Spleen (tissue), 7 donors: ENCODE results near the gene IPO7.

Source experiments
- POLR2A ChIP-seq, 3 donors: fragments of 450-650 bp; IDR thresholded peaks; one replicate each; pipeline ENCODE4 v1.5.1; 2017; ENCODE audit warnings: antibody characterized with exemption in 3 of 3, mild to moderate bottlenecking in 1 of 3
- POLR2AphosphoS5 ChIP-seq, 3 donors: sonication (generic); formaldehyde crosslinking; IDR thresholded peaks; one replicate each; pipeline ENCODE4 v1.5.1; 2017; ENCODE audit warnings: antibody characterized with exemption in 3 of 3
- TF ChIP-seq, protein P1 (sequence below), 11 experiments: fragments of 200-600 bp in 7 of 11; fragments of 450-650 bp in 4 of 11; sonication (generic) in 4 of 11; IDR thresholded peaks in 8 of 11; conservative IDR thresholded peaks in 3 of 11; 1 replicate in 7 of 11; 2 replicates in 4 of 11; pipeline versions ENCODE4 v1.4.0 to v1.8.0; 2016 to 2021; ENCODE audit warnings: antibody characterized with exemption in 11 of 11, inconsistent platforms in 4 of 11, mild to moderate bottlenecking in 1 of 11
- donor health status: DM: no; HTN: no; CAD: no; lungs with moderate emphysema.
- donor health status: DM: no; HTN: no; CAD: no.
- donor health status: DM: no; HTN: no; CAD: no.

DNA sequence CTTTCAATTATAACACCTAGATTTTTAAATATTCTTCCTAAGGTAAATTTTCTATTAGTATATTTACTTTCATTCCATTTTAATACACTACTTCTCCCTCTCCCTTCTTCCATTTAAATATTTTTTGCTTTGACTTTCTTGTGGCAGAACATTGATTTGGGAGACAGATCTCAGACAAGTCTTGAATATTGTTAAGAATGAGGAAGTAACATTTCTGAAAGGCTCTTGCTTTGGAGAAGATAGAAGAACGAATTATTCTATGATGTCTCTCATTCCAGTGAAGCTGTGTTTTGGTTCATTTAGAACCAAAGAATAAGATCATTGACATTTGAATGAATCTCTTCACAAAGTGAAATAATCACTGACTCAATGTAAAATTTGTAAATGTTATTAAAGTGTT, 2.4 kb downstream of the IPO7 start:
- TF ChIP-seq, protein P1, sequence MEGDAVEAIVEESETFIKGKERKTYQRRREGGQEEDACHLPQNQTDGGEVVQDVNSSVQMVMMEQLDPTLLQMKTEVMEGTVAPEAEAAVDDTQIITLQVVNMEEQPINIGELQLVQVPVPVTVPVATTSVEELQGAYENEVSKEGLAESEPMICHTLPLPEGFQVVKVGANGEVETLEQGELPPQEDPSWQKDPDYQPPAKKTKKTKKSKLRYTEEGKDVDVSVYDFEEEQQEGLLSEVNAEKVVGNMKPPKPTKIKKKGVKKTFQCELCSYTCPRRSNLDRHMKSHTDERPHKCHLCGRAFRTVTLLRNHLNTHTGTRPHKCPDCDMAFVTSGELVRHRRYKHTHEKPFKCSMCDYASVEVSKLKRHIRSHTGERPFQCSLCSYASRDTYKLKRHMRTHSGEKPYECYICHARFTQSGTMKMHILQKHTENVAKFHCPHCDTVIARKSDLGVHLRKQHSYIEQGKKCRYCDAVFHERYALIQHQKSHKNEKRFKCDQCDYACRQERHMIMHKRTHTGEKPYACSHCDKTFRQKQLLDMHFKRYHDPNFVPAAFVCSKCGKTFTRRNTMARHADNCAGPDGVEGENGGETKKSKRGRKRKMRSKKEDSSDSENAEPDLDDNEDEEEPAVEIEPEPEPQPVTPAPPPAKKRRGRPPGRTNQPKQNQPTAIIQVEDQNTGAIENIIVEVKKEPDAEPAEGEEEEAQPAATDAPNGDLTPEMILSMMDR (IDR thresholded peaks at IDR 0.05 in 8 of 11, conservative IDR thresholded peaks at IDR 0.05 in 3 of 11): no peak
- TF ChIP-seq POLR2A (IDR thresholded peaks at IDR 0.05) (no peak), POLR2AphosphoS5 (IDR thresholded peaks at IDR 0.05) (no peak)
